PFSK-1 (cell line): ENCODE measurements around the gene AVL9.

Experiments used
- FOXP2 ChIP-seq: optimal IDR thresholded peaks from 2 replicates; pipeline ENCODE3; 2011; ENCODE audit warnings: borderline replicate concordance, control low read depth, inconsistent platforms; ENCODE audit not compliant: insufficient read depth; ENCODE audit errors: extremely low read length, extremely low read depth
- POLR2AphosphoS5 ChIP-seq: IDR thresholded peaks from 2 replicates; pipeline ENCODE4 v1.6.1; 2012; ENCODE audit warnings: low read depth, mild to moderate bottlenecking, control low read depth, low read length, moderate library complexity
- SIN3A ChIP-seq: IDR thresholded peaks from 2 replicates; pipeline ENCODE4 v1.6.1; 2012; ENCODE audit warnings: mild to moderate bottlenecking, low read length, moderate library complexity, borderline replicate concordance; ENCODE audit not compliant: insufficient read depth
- TAF1 ChIP-seq: IDR thresholded peaks from 2 replicates; pipeline ENCODE4 v1.6.1; 2012; ENCODE audit warnings: low read length, control low read depth, borderline replicate concordance; ENCODE audit not compliant: insufficient read depth
- TF ChIP-seq, protein P1 (sequence below), 2 experiments: IDR thresholded peaks; 2 replicates each; pipeline versions ENCODE4 v1.6.1 to v1.8.0; 2011 to 2012; ENCODE audit warnings: low read depth in 2 of 2, low read length in 2 of 2, control low read depth in 1 of 2, inconsistent platforms in 1 of 2, mild to moderate bottlenecking in 1 of 2, moderate library complexity in 1 of 2; ENCODE audit not compliant: insufficient read depth in 1 of 2

DNA sequence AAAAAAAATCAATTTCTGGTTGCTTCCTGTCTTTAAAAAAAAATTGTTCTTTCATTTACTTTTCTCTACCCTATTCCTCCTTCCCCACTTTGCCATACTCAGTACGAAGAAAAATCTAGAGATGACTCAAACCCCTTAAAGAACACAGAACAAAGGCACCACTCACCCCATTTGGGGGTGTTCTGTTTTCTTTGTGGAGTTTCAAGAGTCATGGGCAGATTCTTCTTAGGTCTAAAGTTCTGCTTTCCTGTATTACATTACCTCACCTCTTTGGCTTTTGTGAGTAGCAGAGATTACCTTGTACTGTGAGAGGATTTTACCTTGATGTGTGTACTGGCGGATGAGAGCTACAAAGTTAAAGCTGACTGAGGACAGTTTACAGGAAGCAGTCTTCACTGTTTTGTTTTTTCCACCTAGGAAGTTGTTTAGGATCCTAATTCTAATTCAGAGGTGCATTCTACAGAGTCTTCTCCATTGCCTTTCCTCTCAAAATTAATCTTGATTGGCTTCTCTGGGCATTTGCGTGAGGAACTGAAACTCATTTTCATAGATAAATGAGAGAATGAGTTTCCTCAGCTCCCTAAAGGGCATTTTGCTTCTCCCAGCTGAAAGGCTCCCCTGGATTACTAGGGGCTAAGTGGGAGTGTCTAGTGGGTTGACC is 20.7 kb downstream of the AVL9 start:
- TF ChIP-seq POLR2AphosphoS5 (no peak), TAF1 (no peak), FOXP2 (no peak), SIN3A (no peak)
- TF ChIP-seq, protein P1, sequence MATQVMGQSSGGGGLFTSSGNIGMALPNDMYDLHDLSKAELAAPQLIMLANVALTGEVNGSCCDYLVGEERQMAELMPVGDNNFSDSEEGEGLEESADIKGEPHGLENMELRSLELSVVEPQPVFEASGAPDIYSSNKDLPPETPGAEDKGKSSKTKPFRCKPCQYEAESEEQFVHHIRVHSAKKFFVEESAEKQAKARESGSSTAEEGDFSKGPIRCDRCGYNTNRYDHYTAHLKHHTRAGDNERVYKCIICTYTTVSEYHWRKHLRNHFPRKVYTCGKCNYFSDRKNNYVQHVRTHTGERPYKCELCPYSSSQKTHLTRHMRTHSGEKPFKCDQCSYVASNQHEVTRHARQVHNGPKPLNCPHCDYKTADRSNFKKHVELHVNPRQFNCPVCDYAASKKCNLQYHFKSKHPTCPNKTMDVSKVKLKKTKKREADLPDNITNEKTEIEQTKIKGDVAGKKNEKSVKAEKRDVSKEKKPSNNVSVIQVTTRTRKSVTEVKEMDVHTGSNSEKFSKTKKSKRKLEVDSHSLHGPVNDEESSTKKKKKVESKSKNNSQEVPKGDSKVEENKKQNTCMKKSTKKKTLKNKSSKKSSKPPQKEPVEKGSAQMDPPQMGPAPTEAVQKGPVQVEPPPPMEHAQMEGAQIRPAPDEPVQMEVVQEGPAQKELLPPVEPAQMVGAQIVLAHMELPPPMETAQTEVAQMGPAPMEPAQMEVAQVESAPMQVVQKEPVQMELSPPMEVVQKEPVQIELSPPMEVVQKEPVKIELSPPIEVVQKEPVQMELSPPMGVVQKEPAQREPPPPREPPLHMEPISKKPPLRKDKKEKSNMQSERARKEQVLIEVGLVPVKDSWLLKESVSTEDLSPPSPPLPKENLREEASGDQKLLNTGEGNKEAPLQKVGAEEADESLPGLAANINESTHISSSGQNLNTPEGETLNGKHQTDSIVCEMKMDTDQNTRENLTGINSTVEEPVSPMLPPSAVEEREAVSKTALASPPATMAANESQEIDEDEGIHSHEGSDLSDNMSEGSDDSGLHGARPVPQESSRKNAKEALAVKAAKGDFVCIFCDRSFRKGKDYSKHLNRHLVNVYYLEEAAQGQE (IDR thresholded peaks at IDR 0.05; ENCODE audit: insufficient read depth in 1 of 2, low read depth in 2 of 2, low read length in 2 of 2): no peak
